Stimulated activated naive B cell treated with anti-CD40 and anti-IgM and Interleukin-4, amounts not matched to agents 10 μg/mL and 1 μg/mL and 100 μg/mL, for 72 hours (primary cell): ENCODE results near the gene MAP2K6.

Experiments
- ATAC-seq, 2 donors: fragments of 150-1000 bp; cut with Tn5 transposase; replicated peaks; 2 replicates each; pipeline ENCODE4 v1.10.0; 2021; ENCODE audit warnings: moderate library complexity in 1 of 2
- DNase-seq: peaks from one replicate; pipeline ENCODE4 v3.0.0; 2021
- H3K27ac Mint-ChIP-seq: one replicate; pipeline ENCODE4 v1.8.0; 2022; ENCODE audit warnings: mild to moderate bottlenecking, mixed read lengths
- H3K27me3 Mint-ChIP-seq, 2 donors: one replicate each; pipeline ENCODE4 v1.8.0; 2022; ENCODE audit warnings: mixed read lengths in 2 of 2
- H3K36me3 Mint-ChIP-seq, 2 donors: one replicate each; pipeline ENCODE4 v1.8.0; 2022; ENCODE audit warnings: mixed read lengths in 2 of 2, mild to moderate bottlenecking in 1 of 2
- H3K4me1 Mint-ChIP-seq, 2 donors: one replicate each; pipeline ENCODE4 v1.8.0; 2022; ENCODE audit warnings: mixed read lengths in 2 of 2, mild to moderate bottlenecking in 1 of 2
- H3K4me3 Mint-ChIP-seq, 2 donors: one replicate each; pipeline ENCODE4 v1.8.0; 2022; ENCODE audit warnings: mild to moderate bottlenecking in 2 of 2, mixed read lengths in 2 of 2, moderate library complexity in 1 of 2
- H3K9me3 Mint-ChIP-seq, 2 donors: one replicate each; pipeline ENCODE4 v1.8.0; 2022; ENCODE audit warnings: mixed read lengths in 2 of 2, mild to moderate bottlenecking in 1 of 2

The MAP2K6 gene

DNA sequence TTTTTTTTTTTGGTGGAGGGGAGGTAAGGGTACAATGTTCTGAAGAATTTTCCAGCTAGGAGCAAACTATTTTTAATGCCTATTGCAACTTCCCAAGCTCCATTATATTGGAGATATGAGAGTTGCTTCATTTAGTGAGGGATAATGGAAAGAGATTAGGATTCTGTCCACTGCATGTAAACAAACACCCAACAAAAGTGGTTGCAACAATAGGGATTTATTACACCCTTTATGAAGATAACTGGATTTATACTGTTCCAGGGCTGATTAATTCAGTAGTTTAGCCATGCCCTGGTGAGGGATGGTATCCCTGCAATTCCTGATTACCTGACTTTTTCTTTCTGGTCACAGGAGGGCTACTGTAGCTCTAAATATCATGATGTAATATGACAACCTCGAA is 40.5 kb downstream of the MAP2K6 start:
- Mint-ChIP-seq H3K9me3 (no peaks in the 10 kb centered on the region), H3K36me3 (peaks cover 0 to 2% of the 10 kb centered on the region in 2 donors), H3K4me3 (no peak overlapping the region), H3K4me1 (peaks cover 19 to 24% of the 10 kb centered on the region in 2 donors), H3K27ac (no peak overlapping the region), H3K27me3 (no peaks in the 10 kb centered on the region)
- ATAC-seq (no peak), DNase-seq (no peak)

- H3K4me1 Mint-ChIP-seq: peaks cover 5 to 6% of the 10 kb centered on the region in 2 donors
- H3K9me3 Mint-ChIP-seq: no peaks in the 10 kb centered on the region
- H3K4me3 Mint-ChIP-seq: no peak overlapping the region
- no peak for DNase-seq
- peaks cover 0 to 2% of the 10 kb centered on the region in 2 donors for H3K36me3 Mint-ChIP-seq
- ATAC-seq: no peak
- H3K27me3 Mint-ChIP-seq: no peaks in the 10 kb centered on the region
- no peak overlapping the region for H3K27ac Mint-ChIP-seq
Observed at GRCh38 chr17:69457603-69458002, 43.1 kb downstream of the MAP2K6 start.

DNA sequence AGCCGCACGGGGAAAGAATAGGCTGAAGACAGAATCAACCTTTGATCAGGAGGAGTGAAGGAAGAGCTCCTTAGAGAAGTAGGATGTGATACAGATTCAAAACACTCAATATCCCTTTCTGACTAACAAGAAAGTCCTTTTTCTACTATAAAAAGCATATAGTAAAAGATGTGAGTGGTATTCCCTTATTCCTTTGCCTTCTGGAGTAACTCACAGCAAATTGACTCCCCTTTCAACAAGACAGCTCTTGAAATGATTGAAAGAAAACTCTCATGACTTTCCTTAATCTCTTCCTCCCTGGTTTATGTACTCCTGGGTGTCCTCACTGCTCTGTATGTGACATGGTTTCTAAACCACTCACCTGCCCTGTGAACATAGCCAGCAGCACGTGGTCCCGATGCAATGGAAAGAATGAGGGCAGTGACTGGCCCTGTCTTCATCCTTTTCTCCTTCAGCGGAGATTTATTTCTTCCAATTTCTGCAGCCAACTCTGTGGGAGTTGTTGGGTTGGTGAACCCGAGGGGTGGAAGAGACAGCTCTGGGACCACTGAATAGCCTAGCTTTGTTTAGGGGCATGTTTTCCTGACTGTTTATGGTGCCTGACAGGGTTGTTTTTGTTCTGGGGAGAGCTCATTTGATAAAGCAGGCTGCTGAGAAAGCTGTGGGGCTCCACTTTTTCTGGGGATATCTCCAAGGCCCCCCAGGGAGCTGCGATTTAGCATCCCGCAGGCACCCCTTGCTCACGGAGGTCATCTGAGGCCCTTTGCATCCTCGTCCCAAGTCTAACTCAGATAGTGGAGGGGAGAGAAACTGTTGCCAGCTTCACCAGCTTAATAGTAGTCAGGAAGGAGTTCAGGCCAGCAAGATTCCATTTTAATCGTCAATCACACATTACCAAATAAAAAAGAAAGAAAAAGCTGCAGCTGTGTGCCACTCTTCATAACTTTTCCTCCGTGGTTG is 46.7 kb downstream of the MAP2K6 start:
- Mint-ChIP-seq H3K36me3 (no peaks in the 10 kb centered on the region), H3K9me3 (no peaks in the 10 kb centered on the region), H3K4me3 (no peak overlapping the region), H3K27ac (no peak overlapping the region), H3K27me3 (no peaks in the 10 kb centered on the region), H3K4me1 (peaks cover 5 to 6% of the 10 kb centered on the region in 2 donors)
- ATAC-seq (no peak), DNase-seq (no peak)

DNA sequence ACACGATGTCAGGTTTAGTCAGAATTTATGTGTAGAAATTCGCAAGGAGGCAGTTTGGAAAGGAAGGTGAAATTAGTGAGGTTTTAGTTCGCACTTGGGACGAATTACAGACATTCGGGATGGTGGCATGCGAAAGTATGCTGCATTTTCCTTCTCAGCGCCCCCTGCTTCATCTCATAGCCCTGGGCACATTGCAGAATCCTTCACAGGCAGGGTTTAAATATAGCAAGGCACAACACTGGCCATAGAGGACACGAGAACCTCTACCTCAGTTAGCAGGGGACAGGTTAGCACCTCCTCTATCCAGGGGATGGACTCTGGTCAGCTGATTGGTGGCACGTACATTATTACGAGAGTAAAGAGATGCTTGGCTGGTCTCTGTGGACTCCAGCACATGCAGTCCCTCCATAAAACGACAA is 47.5 kb downstream of the MAP2K6 start:
- DNase-seq: no peak
- H3K27me3 Mint-ChIP-seq: no peaks in the 10 kb centered on the region
- H3K9me3 Mint-ChIP-seq: no peaks in the 10 kb centered on the region
- H3K36me3 Mint-ChIP-seq: peaks cover 0 to 3% of the 10 kb centered on the region in 2 donors
- no peak overlapping the region for H3K4me3 Mint-ChIP-seq
- no peak overlapping the region for H3K27ac Mint-ChIP-seq
- ATAC-seq: no peak
- peaks cover 2 to 6% of the 10 kb centered on the region in 2 donors for H3K4me1 Mint-ChIP-seq

DNA sequence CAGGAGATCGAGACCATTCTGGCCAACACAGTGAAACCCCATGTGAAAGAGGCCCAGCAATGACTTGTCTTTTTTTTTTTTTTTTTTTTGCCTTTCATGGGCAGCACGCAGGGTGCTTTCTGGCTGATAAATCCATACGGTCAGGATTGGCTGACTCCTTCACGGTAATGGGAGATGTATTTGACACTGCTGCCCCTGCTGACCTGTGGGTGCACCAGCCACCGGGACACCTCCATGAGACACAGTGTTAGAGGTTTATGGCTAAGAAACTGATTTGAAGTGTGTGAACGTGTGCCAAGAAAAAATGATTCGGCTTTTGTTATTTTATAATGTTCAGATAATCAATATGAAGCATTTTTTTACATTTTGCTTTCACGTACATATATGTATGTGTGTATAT is 48.4 kb downstream of the MAP2K6 start:
- peaks cover 2 to 6% of the 10 kb centered on the region in 2 donors for H3K4me1 Mint-ChIP-seq
- peaks cover 0 to 3% of the 10 kb centered on the region in 2 donors for H3K36me3 Mint-ChIP-seq
- no peaks in the 10 kb centered on the region for H3K27me3 Mint-ChIP-seq
- no peaks in the 10 kb centered on the region for H3K9me3 Mint-ChIP-seq
- DNase-seq: no peak
- no peak overlapping the region for H3K4me3 Mint-ChIP-seq
- no peak overlapping the region for H3K27ac Mint-ChIP-seq
- no peak for ATAC-seq

GRCh38 chr17:69466451-69466850 is 52.0 kb downstream of the MAP2K6 start:
- Mint-ChIP-seq H3K27me3 (no peaks in the 10 kb centered on the region), H3K27ac (no peak overlapping the region), H3K9me3 (no peaks in the 10 kb centered on the region), H3K4me1 (peaks cover 0 to 2% of the 10 kb centered on the region in 2 donors), H3K36me3 (peaks cover 0 to 3% of the 10 kb centered on the region in 2 donors), H3K4me3 (no peak overlapping the region)
- no peak for DNase-seq
- no peak for ATAC-seq

DNA sequence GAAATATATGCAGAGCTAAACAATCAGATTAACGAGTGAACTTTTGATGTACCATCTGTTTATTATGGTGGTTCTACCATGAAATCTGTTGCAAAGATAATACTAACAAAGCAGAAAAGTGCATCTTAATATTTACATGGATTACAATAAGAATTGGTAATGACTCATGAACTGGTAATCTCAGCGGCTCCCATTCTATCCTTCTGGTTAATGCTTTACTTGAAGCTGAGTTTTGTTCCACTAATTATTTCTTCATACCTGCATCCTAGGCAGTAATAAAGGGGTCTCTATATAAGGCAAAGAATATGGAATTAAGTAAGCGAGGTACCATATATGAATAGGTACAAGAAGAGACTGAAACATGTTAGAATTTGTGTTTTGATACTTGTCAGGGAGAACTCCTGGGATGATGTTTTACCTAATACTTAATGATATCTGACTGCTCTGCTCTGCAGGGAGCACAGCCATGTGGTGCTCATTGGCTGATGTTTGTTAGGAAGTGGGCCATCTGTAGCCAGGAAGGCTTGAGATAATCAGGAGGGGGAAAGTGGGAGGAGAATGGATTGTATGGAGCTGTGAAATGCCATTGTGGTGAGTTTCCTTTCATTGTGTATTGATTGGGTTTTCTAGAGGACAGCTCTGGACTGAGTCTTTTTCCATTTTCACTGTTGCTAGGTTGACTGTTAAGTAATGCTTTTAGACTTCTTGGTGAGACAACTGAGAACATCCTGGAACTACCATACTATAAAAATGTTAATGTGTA is 52.6 kb downstream of the MAP2K6 start:
- peaks cover 0 to 3% of the 10 kb centered on the region in 2 donors for H3K36me3 Mint-ChIP-seq
- ATAC-seq (no peak), DNase-seq (no peak)
- no peaks in the 10 kb centered on the region for H3K9me3 Mint-ChIP-seq
- H3K27ac Mint-ChIP-seq: no peak overlapping the region
- H3K27me3 Mint-ChIP-seq: no peaks in the 10 kb centered on the region
- H3K4me3 Mint-ChIP-seq: no peak overlapping the region
- H3K4me1 Mint-ChIP-seq: peaks cover 0 to 2% of the 10 kb centered on the region in 2 donors

DNA sequence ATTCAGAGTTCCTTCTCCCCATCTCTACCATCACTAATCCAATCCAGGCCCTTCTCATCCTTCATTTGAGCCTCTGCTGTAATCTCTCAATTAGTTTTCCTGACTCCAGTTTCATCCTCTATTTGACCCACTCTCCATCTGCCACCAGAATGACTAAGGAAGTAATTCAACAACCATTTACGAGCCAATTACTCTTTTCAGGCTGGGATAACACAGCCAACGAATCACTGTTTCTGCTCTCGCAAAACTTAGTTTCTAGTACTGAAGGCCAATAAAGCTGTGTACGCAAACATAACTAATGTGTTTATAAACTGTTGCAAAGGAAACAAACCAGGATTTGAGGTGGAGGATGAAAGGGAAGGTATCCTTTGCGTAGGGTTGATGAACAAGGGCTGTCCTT is 53.7 kb downstream of the MAP2K6 start:
- ATAC-seq (no peak), DNase-seq (no peak)
- H3K9me3 Mint-ChIP-seq: no peaks in the 10 kb centered on the region
- H3K4me1 Mint-ChIP-seq: peaks cover 0 to 2% of the 10 kb centered on the region in 2 donors
- no peaks in the 10 kb centered on the region for H3K27me3 Mint-ChIP-seq
- peaks cover 0 to 3% of the 10 kb centered on the region in 2 donors for H3K36me3 Mint-ChIP-seq
- H3K27ac Mint-ChIP-seq: no peak overlapping the region
- no peak overlapping the region for H3K4me3 Mint-ChIP-seq

GRCh38 chr17:69470702-69471101 is 56.2 kb downstream of the MAP2K6 start:
- Mint-ChIP-seq H3K27ac (no peak overlapping the region), H3K9me3 (no peaks in the 10 kb centered on the region), H3K36me3 (peaks cover 2 to 6% of the 10 kb centered on the region in 2 donors), H3K4me1 (peaks cover 0 to 2% of the 10 kb centered on the region in 2 donors), H3K27me3 (no peaks in the 10 kb centered on the region), H3K4me3 (no peak overlapping the region)
- ATAC-seq (no peak), DNase-seq (no peak)

GRCh38 chr17:69471406-69471805 is 56.9 kb downstream of the MAP2K6 start:
- ATAC-seq (no peak), DNase-seq (no peak)
- Mint-ChIP-seq H3K4me3 (no peak overlapping the region), H3K9me3 (no peaks in the 10 kb centered on the region), H3K27me3 (no peaks in the 10 kb centered on the region), H3K27ac (no peak overlapping the region), H3K4me1 (peaks cover 0 to 2% of the 10 kb centered on the region in 2 donors), H3K36me3 (peaks cover 2 to 5% of the 10 kb centered on the region in 2 donors)

- ATAC-seq (no peak), DNase-seq (no peak)
- peaks cover 0 to 6% of the 10 kb centered on the region in 2 donors for H3K4me1 Mint-ChIP-seq
- no peaks in the 10 kb centered on the region for H3K9me3 Mint-ChIP-seq
- H3K4me3 Mint-ChIP-seq: no peak overlapping the region
- H3K36me3 Mint-ChIP-seq: peaks cover 2 to 3% of the 10 kb centered on the region in 2 donors
- no peak overlapping the region for H3K27ac Mint-ChIP-seq
- H3K27me3 Mint-ChIP-seq: no peaks in the 10 kb centered on the region
Observed at GRCh38 chr17:69473841-69474831, 59.6 kb downstream of the MAP2K6 start.

DNA sequence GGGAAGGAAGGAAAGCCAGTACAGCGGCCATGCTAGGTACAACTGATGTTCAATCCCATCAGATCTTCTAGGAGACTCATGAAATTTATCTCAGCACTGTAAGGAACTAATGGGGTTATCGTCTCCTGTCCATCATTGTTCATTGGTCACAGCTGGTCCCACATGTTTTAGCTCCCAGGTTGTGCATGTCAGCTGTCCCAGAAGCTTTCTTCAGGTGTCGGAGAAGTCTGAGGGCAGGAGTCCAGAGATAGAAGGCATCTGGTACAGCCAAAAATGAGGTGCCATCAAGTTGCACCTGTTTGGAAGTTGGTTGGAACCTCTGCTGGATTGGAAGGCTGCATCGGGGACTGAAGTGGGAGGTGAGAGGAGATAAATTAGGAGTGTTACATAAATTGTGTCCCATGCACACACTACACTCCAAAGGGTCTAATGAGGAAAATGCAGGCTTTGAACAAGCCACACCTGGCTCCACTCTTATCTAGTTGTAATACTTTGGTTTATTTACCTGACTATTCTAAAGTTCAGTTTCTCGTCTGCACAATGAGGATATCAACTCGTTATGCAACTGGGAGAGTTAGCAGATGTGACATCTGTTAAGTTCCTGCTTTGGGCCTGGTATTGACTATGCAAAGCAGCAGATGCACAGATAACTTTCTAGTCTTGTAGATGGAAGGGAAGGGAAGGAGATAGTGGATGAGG is 62.9 kb downstream of the MAP2K6 start:
- peaks cover 2 to 3% of the 10 kb centered on the region in 2 donors for H3K36me3 Mint-ChIP-seq
- ATAC-seq (no peak), DNase-seq (no peak)
- no peaks in the 10 kb centered on the region for H3K27me3 Mint-ChIP-seq
- H3K27ac Mint-ChIP-seq: no peak overlapping the region
- no peaks in the 10 kb centered on the region for H3K9me3 Mint-ChIP-seq
- H3K4me3 Mint-ChIP-seq: no peak overlapping the region
- peaks cover 0 to 6% of the 10 kb centered on the region in 2 donors for H3K4me1 Mint-ChIP-seq

GRCh38 chr17:69477903-69478266 is 63.4 kb downstream of the MAP2K6 start:
- peaks cover 2 to 3% of the 10 kb centered on the region in 2 donors for H3K36me3 Mint-ChIP-seq
- peaks cover 0 to 6% of the 10 kb centered on the region in 2 donors for H3K4me1 Mint-ChIP-seq
- no peak overlapping the region for H3K4me3 Mint-ChIP-seq
- no peaks in the 10 kb centered on the region for H3K9me3 Mint-ChIP-seq
- no peak overlapping the region for H3K27ac Mint-ChIP-seq
- H3K27me3 Mint-ChIP-seq: no peaks in the 10 kb centered on the region
- ATAC-seq (no peak), DNase-seq (no peak)
